Muscle layer of colon (tissue), 2 donors: Measurements from ENCODE around the gene UPK3B.
"Not testable (repeated sequence)": the region's sequence is repeated elsewhere in the genome, so short reads cannot be mapped to it uniquely, and the experiment has no call there.

Experiments
- H3K27ac ChIP-seq: one replicate; pipeline ENCODE4 v1.7.0; 2013; ENCODE audit warnings: low read depth, mild to moderate bottlenecking, low read length, moderate library complexity
- H3K27me3 ChIP-seq, 2 donors: one replicate each; pipeline ENCODE4 v1.7.0; 2013; ENCODE audit warnings: low read length in 2 of 2, mild to moderate bottlenecking in 2 of 2; ENCODE audit not compliant: insufficient read depth in 2 of 2, control insufficient read depth in 1 of 2
- H3K36me3 ChIP-seq: one replicate; pipeline ENCODE4 v1.7.0; 2013; ENCODE audit warnings: mild to moderate bottlenecking, low read length; ENCODE audit not compliant: insufficient read depth
- H3K4me1 ChIP-seq: one replicate; pipeline ENCODE4 v1.7.0; 2013; ENCODE audit warnings: mild to moderate bottlenecking, low read length; ENCODE audit not compliant: insufficient read depth
- H3K4me3 ChIP-seq, 2 donors: one replicate each; pipeline ENCODE4 v1.7.0; 2013; ENCODE audit warnings: low read length in 2 of 2, low read depth in 1 of 2, mild to moderate bottlenecking in 1 of 2, moderate library complexity in 1 of 2
- H3K9ac ChIP-seq: one replicate; pipeline ENCODE4 v1.7.0; 2013; ENCODE audit warnings: low read length
- H3K9me3 ChIP-seq: one replicate; pipeline ENCODE4 v1.7.0; 2013; ENCODE audit warnings: mild to moderate bottlenecking, low read length
- donor health status: abdominal sarcoma.
- donor health status: Adenocarcinoma of cecum.

The UPK3B gene

DNA sequence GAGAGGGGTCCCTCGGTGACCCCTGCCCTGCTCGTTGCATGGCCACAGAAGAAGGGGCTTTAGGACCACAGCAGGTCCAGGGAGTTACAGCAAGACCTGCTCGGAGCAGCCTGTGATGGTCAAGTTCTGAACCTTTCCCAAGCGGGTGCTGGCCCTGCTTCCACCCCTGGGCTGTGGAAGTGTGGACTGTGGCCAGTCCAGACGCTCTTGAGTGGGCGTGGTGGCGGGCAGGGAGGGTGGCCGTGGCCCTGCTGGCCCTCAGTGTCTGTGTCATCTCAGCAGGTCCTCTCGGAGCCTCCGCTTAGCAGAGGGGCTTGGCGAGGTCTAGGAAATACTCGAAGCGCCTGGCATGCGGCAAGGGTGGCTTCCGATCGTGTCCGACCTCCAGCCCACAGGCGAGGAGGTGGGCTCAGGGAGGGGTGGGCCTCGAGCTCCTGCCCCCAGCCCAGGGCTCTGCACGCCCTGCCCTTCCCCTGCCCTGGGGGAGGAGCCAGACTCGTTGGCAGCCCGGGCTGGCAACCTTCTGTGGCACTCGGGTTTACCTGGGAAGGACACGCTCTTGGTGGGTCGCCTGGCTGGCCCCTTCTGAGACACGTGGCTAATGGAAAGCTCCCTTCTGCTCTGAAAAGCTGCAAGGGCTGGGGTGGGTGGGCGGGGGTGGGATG, 12.3 kb upstream of the UPK3B start:
- not testable (repeated sequence) for H3K4me1 ChIP-seq, H3K9ac ChIP-seq, H3K4me3 ChIP-seq, H3K36me3 ChIP-seq, H3K9me3 ChIP-seq, H3K27ac ChIP-seq, H3K27me3 ChIP-seq

DNA sequence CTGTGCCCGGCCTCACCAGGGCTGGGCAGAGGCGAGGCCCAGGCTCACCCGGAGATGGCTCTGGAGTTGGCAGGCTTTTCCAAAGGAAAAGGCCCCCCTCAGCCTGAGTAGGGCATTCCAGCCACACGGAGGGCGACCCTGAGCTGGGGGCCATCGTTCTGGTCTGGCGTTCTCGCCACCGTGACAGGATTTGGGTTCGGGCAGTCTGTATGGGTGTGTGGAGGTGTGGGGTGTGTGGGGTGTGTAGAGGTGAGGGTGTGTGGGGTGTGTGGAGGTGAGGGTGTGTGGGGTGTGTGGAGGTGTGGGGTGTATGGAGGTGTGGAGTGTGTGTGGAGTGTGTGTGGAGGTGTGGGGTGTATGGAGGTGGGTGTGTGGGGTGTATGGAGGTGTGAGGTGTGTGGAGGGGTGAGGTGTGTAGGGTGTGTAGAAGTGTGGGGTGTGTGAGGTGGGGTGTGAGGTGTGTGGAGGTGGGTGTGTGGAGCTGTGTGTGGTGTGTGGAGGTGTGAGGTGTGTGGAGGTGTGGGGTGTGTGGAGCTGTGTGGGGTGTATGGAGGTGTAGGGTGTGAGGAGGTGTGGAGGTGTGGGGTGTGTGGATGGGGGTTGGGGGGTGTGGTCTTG, 11.7 kb upstream of the UPK3B start:
- not testable (repeated sequence) for H3K36me3 ChIP-seq, H3K27me3 ChIP-seq, H3K4me1 ChIP-seq, H3K9ac ChIP-seq, H3K27ac ChIP-seq, H3K4me3 ChIP-seq, H3K9me3 ChIP-seq

DNA sequence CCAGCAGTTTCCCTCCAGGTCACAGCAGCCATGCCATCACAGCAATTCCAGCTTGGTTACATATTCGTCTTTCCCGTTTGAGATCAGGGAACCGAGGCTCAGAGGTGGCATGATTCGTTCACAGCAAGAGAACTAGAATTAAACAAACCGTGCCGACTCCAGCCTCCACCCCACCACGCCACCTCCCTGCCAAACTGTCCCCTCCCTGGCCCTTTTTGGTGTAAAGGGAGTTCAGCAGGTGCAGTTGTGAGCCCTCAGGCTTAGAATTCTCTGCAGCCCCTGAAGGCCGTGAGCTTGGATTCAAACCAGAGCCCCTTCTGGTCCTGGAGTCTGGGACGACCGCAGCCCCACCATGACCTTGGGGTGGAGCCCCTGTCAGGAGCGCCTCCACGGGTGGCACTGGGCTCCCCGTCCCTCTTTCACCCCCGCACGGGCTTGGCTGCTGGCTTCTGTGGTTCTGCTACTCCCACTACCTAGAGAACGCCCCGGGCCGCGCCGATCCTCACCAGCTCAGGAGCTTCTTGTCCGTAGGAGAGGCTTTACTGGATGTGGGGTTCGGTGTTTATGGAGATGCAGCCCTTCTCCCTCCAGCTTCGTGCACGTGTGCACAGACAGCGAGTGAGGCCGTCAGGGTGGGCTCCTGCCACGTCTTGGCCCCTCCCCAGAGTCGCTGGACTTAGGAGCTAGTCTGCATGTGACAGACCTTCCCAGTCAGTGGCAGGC, 11.0 kb upstream of the UPK3B start:
- not testable (repeated sequence) for H3K27me3 ChIP-seq, H3K36me3 ChIP-seq

DNA sequence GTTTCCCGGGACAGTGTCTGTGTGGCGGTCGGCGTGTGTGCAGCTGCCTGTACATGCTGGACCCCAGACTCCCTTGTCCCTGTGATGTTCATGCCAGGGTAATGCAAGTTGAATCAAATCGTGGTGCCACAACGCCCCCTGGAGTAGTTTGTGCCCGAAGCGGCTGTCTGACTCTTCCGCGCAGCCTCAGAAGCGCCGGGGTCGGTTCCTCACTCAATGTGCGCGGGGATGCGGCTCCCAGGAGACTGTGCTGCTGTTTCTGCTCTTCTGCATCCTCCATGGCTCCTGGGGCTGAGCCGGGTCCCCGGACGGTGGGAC, 10.5 kb upstream of the UPK3B start:
- not testable (repeated sequence) for H3K4me1 ChIP-seq, H3K9ac ChIP-seq, H3K27ac ChIP-seq, H3K4me3 ChIP-seq, H3K9me3 ChIP-seq, H3K27me3 ChIP-seq, H3K36me3 ChIP-seq

More for the DNA sequence above, 11.0 kb upstream of the UPK3B start:
- not testable (repeated sequence) for H3K4me3 ChIP-seq, H3K9ac ChIP-seq, H3K9me3 ChIP-seq, H3K27ac ChIP-seq, H3K4me1 ChIP-seq

GRCh38 chr7:76502224-76502623, 8.1 kb upstream of the UPK3B start:
- H3K4me3 ChIP-seq, H3K9ac ChIP-seq, H3K36me3 ChIP-seq, H3K27ac ChIP-seq, H3K27me3 ChIP-seq, H3K4me1 ChIP-seq, H3K9me3 ChIP-seq: not testable (repeated sequence)

DNA sequence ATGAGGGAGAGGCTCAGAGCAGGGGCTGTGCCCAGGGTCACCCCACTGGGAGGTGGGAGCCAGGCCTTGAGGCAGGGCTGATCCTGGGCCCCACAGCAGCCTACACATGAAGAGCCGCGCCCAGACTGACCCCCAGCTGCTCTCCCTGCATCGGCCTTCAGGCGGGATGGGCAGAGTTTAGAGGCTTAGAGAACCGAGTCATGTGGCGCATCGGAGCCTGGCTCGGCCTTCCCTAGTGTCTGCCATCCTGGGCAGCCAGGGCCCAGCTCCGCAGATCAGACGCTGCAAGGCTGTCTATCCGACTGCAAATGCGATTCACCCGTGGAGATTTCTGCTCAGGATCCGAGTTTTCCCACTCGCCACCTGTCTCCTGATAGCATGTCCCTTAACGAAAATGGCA, 7.5 kb upstream of the UPK3B start:
- not testable (repeated sequence) for H3K9ac ChIP-seq, H3K27me3 ChIP-seq, H3K36me3 ChIP-seq, H3K27ac ChIP-seq, H3K4me3 ChIP-seq, H3K9me3 ChIP-seq, H3K4me1 ChIP-seq

- not testable (repeated sequence) for H3K9me3 ChIP-seq, H3K9ac ChIP-seq, H3K4me3 ChIP-seq, H3K27ac ChIP-seq, H3K4me1 ChIP-seq, H3K36me3 ChIP-seq, H3K27me3 ChIP-seq
Measured at GRCh38 chr7:76503244-76503643, 7.1 kb upstream of the UPK3B start.

- not testable (repeated sequence) for H3K36me3 ChIP-seq, H3K4me1 ChIP-seq, H3K4me3 ChIP-seq, H3K9ac ChIP-seq, H3K27ac ChIP-seq, H3K27me3 ChIP-seq, H3K9me3 ChIP-seq
Measured at GRCh38 chr7:76504351-76505167, 5.8 kb upstream of the UPK3B start.

GRCh38 chr7:76505168-76506080, 4.9 kb upstream of the UPK3B start:
- no peak overlapping the region for H3K27ac ChIP-seq
- no peak overlapping the region for H3K9ac ChIP-seq
- no peaks in the 10 kb centered on the region for H3K9me3 ChIP-seq
- no peaks in the 10 kb centered on the region for H3K27me3 ChIP-seq
- H3K36me3 ChIP-seq: no peaks in the 10 kb centered on the region
- no peak overlapping the region for H3K4me3 ChIP-seq
- H3K4me1 ChIP-seq: no peaks in the 10 kb centered on the region

DNA sequence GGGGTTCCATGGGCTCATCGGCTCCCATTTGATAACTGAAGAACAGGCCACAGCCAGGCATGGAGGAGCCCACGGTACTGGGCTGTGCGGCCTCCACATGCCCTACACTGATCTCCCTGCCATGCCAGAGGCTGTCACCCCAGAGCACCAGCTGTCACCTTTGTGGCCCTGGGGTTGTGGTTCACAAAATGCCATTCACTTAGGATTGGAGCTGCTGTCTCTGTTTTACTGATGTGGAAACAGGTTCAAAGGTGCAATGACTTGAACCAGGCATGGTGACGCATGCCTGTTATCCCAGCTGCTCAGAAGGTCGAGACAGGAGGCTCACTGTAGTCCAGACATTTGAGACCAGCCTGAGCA, 4.3 kb upstream of the UPK3B start:
- no peak overlapping the region for H3K9ac ChIP-seq
- no peaks in the 10 kb centered on the region for H3K4me1 ChIP-seq
- H3K27ac ChIP-seq: no peak overlapping the region
- no peaks in the 10 kb centered on the region for H3K27me3 ChIP-seq
- no peaks in the 10 kb centered on the region for H3K9me3 ChIP-seq
- no peak overlapping the region for H3K4me3 ChIP-seq
- H3K36me3 ChIP-seq: no peaks in the 10 kb centered on the region

GRCh38 chr7:76506643-76507042, 3.7 kb upstream of the UPK3B start:
- H3K9ac ChIP-seq, H3K9me3 ChIP-seq, H3K27ac ChIP-seq, H3K4me1 ChIP-seq, H3K36me3 ChIP-seq, H3K27me3 ChIP-seq, H3K4me3 ChIP-seq: not testable (repeated sequence)
